Measurements from ENCODE around the gene SPNS1.

SPNS1 gene

GRCh38 chr16:28935346-28935745 lies 39.2 kb upstream of the SPNS1 start:
- no peaks in the 10 kb centered on the region for H3K9me3 ChIP-seq (ENCODE audit: low read length)
- peaks cover 5% of the 10 kb centered on the region; the same call in 1 of the 2 replicates for H3F3A ChIP-seq (ENCODE audit: insufficient read depth, low read length)
- H3K36me3 ChIP-seq (ENCODE audit: insufficient read depth, low read length), result peaks cover 42% of the 10 kb centered on the region
- H3K27ac ChIP-seq (ENCODE audit: low read depth, low read length, poor library complexity, severe bottlenecking), result no peak overlapping the region
- H3K4me1 ChIP-seq (ENCODE audit: insufficient read depth, low read length, severe bottlenecking), result peaks cover 32% of the 10 kb centered on the region
- no peak for TF ChIP-seq EZH2 (IDR thresholded peaks at IDR 0.05; ENCODE audit: borderline replicate concordance, low read length)
- TF ChIP-seq CTCF (IDR thresholded peaks at IDR 0.05; ENCODE audit: low read length), result no peak
- H3K9me2 ChIP-seq (ENCODE audit: low read depth, low read length), result no peaks in the 10 kb centered on the region
- no peak overlapping the region for H3K9ac ChIP-seq (ENCODE audit: low read length)
- H3K79me2 ChIP-seq (ENCODE audit: insufficient read depth, low read length), result peaks cover 5% of the 10 kb centered on the region; the same call in 1 of the 2 replicates
- H3K4me2 ChIP-seq (ENCODE audit: low read length), result no peak overlapping the region
- no peaks in the 10 kb centered on the region for H3K27me3 ChIP-seq (ENCODE audit: insufficient read depth, low read length)
- no peak overlapping the region for H3K4me3 ChIP-seq (ENCODE audit: low read depth, low read length, poor library complexity, severe bottlenecking)
- no peak overlapping the region for H2AFZ ChIP-seq (ENCODE audit: low read length)
- H4K20me1 ChIP-seq (ENCODE audit: insufficient read depth, low read length), result no peaks in the 10 kb centered on the region

GRCh38 chr16:28935924-28936783 lies 38.4 kb upstream of the SPNS1 start:
- peaks cover 24% of the 10 kb centered on the region for H3K4me1 ChIP-seq (ENCODE audit: insufficient read depth, low read length, severe bottlenecking)
- TF ChIP-seq EZH2 (IDR thresholded peaks at IDR 0.05; ENCODE audit: borderline replicate concordance, low read length) (no peak), CTCF (IDR thresholded peaks at IDR 0.05; ENCODE audit: low read length) (no peak)
- no peaks in the 10 kb centered on the region for H3K9me3 ChIP-seq (ENCODE audit: low read length)
- H3K36me3 ChIP-seq (ENCODE audit: insufficient read depth, low read length), result peaks cover 42% of the 10 kb centered on the region
- H3K9ac ChIP-seq (ENCODE audit: low read length), result no peak overlapping the region
- no peak overlapping the region for H3K27ac ChIP-seq (ENCODE audit: low read depth, low read length, poor library complexity, severe bottlenecking)
- H3F3A ChIP-seq (ENCODE audit: insufficient read depth, low read length), result no peaks in the 10 kb centered on the region
- H3K9me2 ChIP-seq (ENCODE audit: low read depth, low read length), result no peaks in the 10 kb centered on the region
- no peak overlapping the region for H3K4me3 ChIP-seq (ENCODE audit: low read depth, low read length, poor library complexity, severe bottlenecking)
- H3K27me3 ChIP-seq (ENCODE audit: insufficient read depth, low read length), result no peaks in the 10 kb centered on the region
- peaks cover 5% of the 10 kb centered on the region; the same call in 1 of the 2 replicates for H3K79me2 ChIP-seq (ENCODE audit: insufficient read depth, low read length)
- no peak overlapping the region for H2AFZ ChIP-seq (ENCODE audit: low read length)
- no peak overlapping the region for H3K4me2 ChIP-seq (ENCODE audit: low read length)
- H4K20me1 ChIP-seq (ENCODE audit: insufficient read depth, low read length), result no peaks in the 10 kb centered on the region

- Histone ChIP-seq H3K4me2 (ENCODE audit: low read length) (no peak overlapping the region), H3K9ac (ENCODE audit: low read length) (no peak overlapping the region), H2AFZ (ENCODE audit: low read length) (no peak overlapping the region), H3K4me1 (ENCODE audit: insufficient read depth, low read length, severe bottlenecking) (peaks cover 17% of the 10 kb centered on the region), H4K20me1 (ENCODE audit: insufficient read depth, low read length) (no peaks in the 10 kb centered on the region), H3K36me3 (ENCODE audit: insufficient read depth, low read length) (peaks cover 42% of the 10 kb centered on the region), H3K27me3 (ENCODE audit: insufficient read depth, low read length) (no peaks in the 10 kb centered on the region), H3F3A (ENCODE audit: insufficient read depth, low read length) (no peaks in the 10 kb centered on the region), H3K4me3 (ENCODE audit: low read depth, low read length, poor library complexity, severe bottlenecking) (no peak overlapping the region), H3K79me2 (ENCODE audit: insufficient read depth, low read length) (peaks cover 5% of the 10 kb centered on the region; the same call in 1 of the 2 replicates), H3K9me3 (ENCODE audit: low read length) (no peaks in the 10 kb centered on the region), H3K27ac (ENCODE audit: low read depth, low read length, poor library complexity, severe bottlenecking) (no peak overlapping the region), H3K9me2 (ENCODE audit: low read depth, low read length) (no peaks in the 10 kb centered on the region)
- TF ChIP-seq EZH2 (IDR thresholded peaks at IDR 0.05; ENCODE audit: borderline replicate concordance, low read length), result no peak
- no peak for TF ChIP-seq CTCF (IDR thresholded peaks at IDR 0.05; ENCODE audit: low read length)
Observed at GRCh38 chr16:28936784-28937155, 37.8 kb upstream of the SPNS1 start.
